T-cell (primary cell): ENCODE data around the gene PRR11. TPM values are rescaled to one million over a fixed set of nuclear protein-coding genes. Genes with fewer than 3 reads are reported as not detected.

Experiments
- ATAC-seq, 4 experiments: fragments of 200-7000 bp in 3 of 4; fragments of 150-1000 bp in 1 of 4; cut with Tn5 transposase; replicated peaks in 1 of 4; 1 replicate in 3 of 4; 2 replicates in 1 of 4; pipeline ENCODE4 v1.10.0; 2021; ENCODE audit warnings: moderate library complexity in 3 of 4, mild to moderate bottlenecking in 2 of 4, moderate number of reproducible peaks in 1 of 4
- CTCF ChIA-PET, 2 donors: fragments of 300-600 bp; sonication (Branson Sonifier 250); formaldehyde crosslinking; loops; one replicate each; lab custom pipeline; 2022; ENCODE audit warnings: antibody characterized with exemption in 2 of 2; lab: Charles Lee
- POLR2A ChIA-PET, 2 donors: fragments of 300-600 bp; sonication (Branson Sonifier 250); formaldehyde crosslinking; loops; one replicate each; lab custom pipeline; 2022; ENCODE audit warnings: antibody characterized with exemption in 2 of 2; lab: Charles Lee
- DNase-seq, 35 experiments: peaks; one replicate each; pipeline versions ENCODE4 v3.0.0 to v3.0.0-alpha.2; 2013 to 2023
- H3K27ac ChIP-seq: one replicate; pipeline ENCODE4 v1.5.1; 2013; ENCODE audit warnings: low read length
- H3K27me3 ChIP-seq, 2 experiments: replicated peaks in 1 of 2; 1 replicate in 1 of 2; 2 replicates in 1 of 2; pipeline versions ENCODE4 v1.6.1 to v1.7.0; 2013; ENCODE audit warnings: low read length in 1 of 2, mixed read lengths in 1 of 2; ENCODE audit not compliant: control insufficient read depth in 2 of 2, insufficient read depth in 2 of 2; ENCODE audit errors: extremely low read depth in 1 of 2
- H3K36me3 ChIP-seq, 2 donors: 1 replicate in 1 of 2; 2 replicates in 1 of 2; pipeline versions ENCODE4 v1.6.1 to v1.7.0; 2013; ENCODE audit warnings: low read length in 1 of 2; ENCODE audit not compliant: control insufficient read depth in 2 of 2, insufficient read depth in 1 of 2; ENCODE audit errors: extremely low read depth in 1 of 2
- H3K4me1 ChIP-seq, 2 experiments: 1 replicate in 1 of 2; 2 replicates in 1 of 2; pipeline versions ENCODE4 v1.6.1 to v1.7.0; 2013; ENCODE audit warnings: low read length in 2 of 2, mixed read lengths in 1 of 2; ENCODE audit not compliant: insufficient read depth in 2 of 2, control insufficient read depth in 1 of 2; ENCODE audit errors: extremely low read depth in 1 of 2
- H3K4me3 ChIP-seq, 2 donors: 1 replicate in 1 of 2; 2 replicates in 1 of 2; pipeline versions ENCODE4 v1.5.1 to v1.7.0; 2013; ENCODE audit warnings: mild to moderate bottlenecking in 2 of 2, low read length in 1 of 2, moderate library complexity in 1 of 2; ENCODE audit not compliant: control insufficient read depth in 1 of 2; ENCODE audit errors: extremely low read depth in 1 of 2
- H3K9me3 ChIP-seq: 2 replicates; pipeline ENCODE4 v1.7.0; 2013
- H3K27ac Mint-ChIP-seq, 2 donors: one replicate each; pipeline ENCODE4 v1.8.0; 2020 to 2021; ENCODE audit warnings: mild to moderate bottlenecking in 2 of 2, mixed read lengths in 2 of 2
- H3K27me3 Mint-ChIP-seq, 2 donors: one replicate each; pipeline ENCODE4 v1.8.0; 2021 to 2022; ENCODE audit warnings: mixed read lengths in 2 of 2
- H3K36me3 Mint-ChIP-seq: one replicate; pipeline ENCODE4 v1.8.0; 2021; ENCODE audit warnings: mixed read lengths
- H3K4me1 Mint-ChIP-seq, 3 donors: one replicate each; pipeline ENCODE4 v1.8.0; 2020 to 2022; ENCODE audit warnings: mixed read lengths in 3 of 3, mild to moderate bottlenecking in 1 of 3
- H3K4me3 Mint-ChIP-seq, 3 donors: one replicate each; pipeline ENCODE4 v1.8.0; 2020 to 2022; ENCODE audit warnings: mild to moderate bottlenecking in 3 of 3, mixed read lengths in 3 of 3, moderate library complexity in 3 of 3
- H3K9me3 Mint-ChIP-seq, 3 donors: one replicate each; pipeline ENCODE4 v1.8.0; 2020 to 2022; ENCODE audit warnings: mixed read lengths in 3 of 3
- WGBS: methylation state at CpG from one replicate; pipeline ENCODE4 v1.1.5; 2013; ENCODE audit warnings: missing lambda C conversion rate; ENCODE audit not compliant: insufficient coverage; 5-methylcytosine and 5-hydroxymethylcytosine counted together
- total RNA-seq, 35 experiments: library from RNA in 6 of 35; stranded (reverse) in 6 of 35; fragments of 120-200 nt in 1 of 35; gene quantifications; one replicate each; pipeline versions ENCODE4 v1.2.1 to v1.2.4 and lab custom pipeline; 2013 to 2026

The PRR11 gene
- total RNA-seq, 5 donors from 2014 or later (not counting 1 experiment from before 2014, with no cell fraction given): 1.1 to 3.3 (median 1.8) TPM

- Mint-ChIP-seq H3K9me3 (no peaks in the 10 kb centered on the region), H3K27me3 (no peaks in the 10 kb centered on the region), H3K4me3 (no peak overlapping the region), H3K4me1 (no peaks in the 10 kb centered on the region), H3K36me3 (no peaks in the 10 kb centered on the region), H3K27ac (no peak overlapping the region)
- DNase-seq: no peak
- H3K27ac ChIP-seq: no peak overlapping the region
- H3K9me3 ChIP-seq: no peaks in the 10 kb centered on the region
- H3K4me3 ChIP-seq: no peak overlapping the region
- POLR2A ChIA-PET: interaction anchor here in 1 of 2 donors (0.6 kb wide), 1 partner anchor 54 kb away, joined by 3 read pairs; no protein-coding TSS in a partner anchor
- no peaks in the 10 kb centered on the region for H3K36me3 ChIP-seq
- ATAC-seq: no peak
- 99% methylated on average over 9 of the region's 9 CpGs for WGBS
- CTCF ChIA-PET: interaction anchor here in 1 of 2 donors (0.7 kb wide), 1 partner anchor 263 kb away, joined by 7 read pairs; no protein-coding TSS in a partner anchor
- H3K27me3 ChIP-seq: no peaks in the 10 kb centered on the region
- H3K4me1 ChIP-seq: no peaks in the 10 kb centered on the region
Measured at GRCh38 chr17:59181481-59181880, 25.9 kb downstream of the PRR11 start.

GRCh38 chr17:59185997-59186396 is 30.5 kb downstream of the PRR11 start:
- H3K36me3 Mint-ChIP-seq: no peaks in the 10 kb centered on the region
- H3K4me3 ChIP-seq: no peak overlapping the region
- H3K4me1 ChIP-seq: no peaks in the 10 kb centered on the region
- no peak overlapping the region for H3K27ac ChIP-seq
- no peaks in the 10 kb centered on the region for H3K36me3 ChIP-seq
- no peak for ATAC-seq
- H3K4me1 Mint-ChIP-seq: no peaks in the 10 kb centered on the region
- CTCF ChIA-PET: interaction anchor here in 1 of 2 donors (0.6 kb wide), 1 partner anchor 38 kb away, joined by 3 read pairs; no protein-coding TSS in a partner anchor
- H3K27ac Mint-ChIP-seq: no peak overlapping the region
- no peaks in the 10 kb centered on the region for H3K9me3 ChIP-seq
- no peak for DNase-seq
- POLR2A ChIA-PET: no interaction called here
- H3K9me3 Mint-ChIP-seq: no peaks in the 10 kb centered on the region
- no peaks in the 10 kb centered on the region for H3K27me3 ChIP-seq
- H3K4me3 Mint-ChIP-seq: no peak overlapping the region
- no peaks in the 10 kb centered on the region for H3K27me3 Mint-ChIP-seq

- no peaks in the 10 kb centered on the region for H3K36me3 ChIP-seq
- H3K27me3 ChIP-seq: no peaks in the 10 kb centered on the region
- no peak overlapping the region for H3K27ac Mint-ChIP-seq
- H3K27me3 Mint-ChIP-seq: no peaks in the 10 kb centered on the region
- H3K4me1 ChIP-seq: no peaks in the 10 kb centered on the region
- H3K27ac ChIP-seq: no peak overlapping the region
- no peaks in the 10 kb centered on the region for H3K4me1 Mint-ChIP-seq
- no peak overlapping the region for H3K4me3 ChIP-seq
- no peaks in the 10 kb centered on the region for H3K36me3 Mint-ChIP-seq
- ATAC-seq (no peak), DNase-seq (no peak)
- no peak overlapping the region for H3K4me3 Mint-ChIP-seq
- H3K9me3 ChIP-seq: no peaks in the 10 kb centered on the region
- ChIA-PET POLR2A (no interaction called here), CTCF (interaction anchor here in 1 of 2 donors (0.6 kb wide), 1 partner anchor 39 kb away, joined by 3 read pairs; no protein-coding TSS in a partner anchor)
- no CpG with 5 or more reads among the region's 3 CpGs for WGBS
- peaks cover 0 to under 1% (median 0%) of the 10 kb centered on the region in 3 donors for H3K9me3 Mint-ChIP-seq
Measured at GRCh38 chr17:59186850-59187249, 31.3 kb downstream of the PRR11 start.

DNA sequence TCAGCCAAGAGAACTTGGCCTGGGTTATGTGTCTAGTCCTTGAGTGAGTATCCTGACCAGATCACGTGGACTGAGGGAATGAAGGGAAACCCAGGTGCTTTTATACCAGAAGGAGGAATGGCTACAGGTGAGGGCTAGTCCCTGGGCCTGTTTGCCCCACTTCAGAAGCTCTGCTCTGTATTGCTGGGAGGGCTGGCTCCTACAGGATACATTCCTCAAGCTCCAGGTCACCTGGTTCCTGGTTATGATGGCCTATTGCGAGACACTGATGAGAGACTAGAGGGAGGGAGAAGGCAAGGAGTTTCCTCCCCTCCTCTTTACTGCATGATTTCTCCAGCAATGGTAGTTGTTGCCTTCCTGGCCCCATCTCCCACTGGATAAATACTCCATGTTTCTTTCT is 35.3 kb downstream of the PRR11 start:
- no peaks in the 10 kb centered on the region for H3K27me3 ChIP-seq
- H3K4me3 ChIP-seq: no peak overlapping the region
- H3K36me3 ChIP-seq: no peaks in the 10 kb centered on the region
- 86% methylated on average over 1 of the region's 2 CpGs for WGBS
- POLR2A ChIA-PET: no interaction called here
- no peak overlapping the region for H3K27ac ChIP-seq
- Mint-ChIP-seq H3K4me3 (no peak overlapping the region), H3K4me1 (no peaks in the 10 kb centered on the region), H3K27ac (no peak overlapping the region), H3K9me3 (peaks cover 0 to 3% (median 0%) of the 10 kb centered on the region in 3 donors), H3K27me3 (no peaks in the 10 kb centered on the region), H3K36me3 (no peaks in the 10 kb centered on the region)
- no peaks in the 10 kb centered on the region for H3K9me3 ChIP-seq
- H3K4me1 ChIP-seq: no peaks in the 10 kb centered on the region
- ATAC-seq (no peak), DNase-seq (no peak)
- CTCF ChIA-PET: no interaction called here

GRCh38 chr17:59193336-59193862 is 37.9 kb downstream of the PRR11 start:
- H3K27me3 ChIP-seq: no peaks in the 10 kb centered on the region
- H3K4me1 Mint-ChIP-seq: no peaks in the 10 kb centered on the region
- no peaks in the 10 kb centered on the region for H3K36me3 Mint-ChIP-seq
- no peak overlapping the region for H3K27ac ChIP-seq
- peaks cover 0 to 3% (median 0%) of the 10 kb centered on the region in 3 donors for H3K9me3 Mint-ChIP-seq
- no peaks in the 10 kb centered on the region for H3K9me3 ChIP-seq
- H3K36me3 ChIP-seq: no peaks in the 10 kb centered on the region
- no peaks in the 10 kb centered on the region for H3K4me1 ChIP-seq
- H3K27ac Mint-ChIP-seq: no peak overlapping the region
- no peak overlapping the region for H3K4me3 ChIP-seq
- H3K4me3 Mint-ChIP-seq: no peak overlapping the region
- H3K27me3 Mint-ChIP-seq: no peaks in the 10 kb centered on the region
- no peak for ATAC-seq
- ChIA-PET CTCF (no interaction called here), POLR2A (no interaction called here)
- WGBS: 100% methylated on average over 1 of the region's 3 CpGs
- DNase-seq: no peak

DNA sequence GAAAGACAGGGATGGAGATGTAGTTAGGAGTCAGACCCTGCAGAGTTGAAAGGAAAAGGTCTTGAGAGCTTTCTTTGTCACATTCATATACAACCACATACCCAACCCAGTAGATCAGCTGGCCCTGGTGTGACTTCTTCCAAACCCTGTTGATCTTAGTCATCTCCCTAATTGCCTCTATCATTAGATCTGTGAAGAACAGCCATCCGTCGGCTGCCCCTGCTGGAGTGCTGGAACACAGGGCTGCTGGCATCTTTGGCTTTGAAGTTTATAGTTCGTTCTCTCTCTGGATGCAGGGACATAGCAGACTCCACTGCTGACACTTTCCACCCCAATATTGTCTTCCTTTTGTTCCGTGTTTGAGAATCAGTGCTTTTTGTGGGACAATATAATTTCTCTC is 43.9 kb downstream of the PRR11 start:
- no peaks in the 10 kb centered on the region for H3K4me1 ChIP-seq
- H3K27me3 ChIP-seq: no peaks in the 10 kb centered on the region
- H3K4me3 ChIP-seq: no peak overlapping the region
- ChIA-PET CTCF (no interaction called here), POLR2A (interaction anchor here in 1 of 2 donors (0.5 kb wide), 1 partner anchor 153 kb away, joined by 3 read pairs; no protein-coding TSS in a partner anchor)
- Mint-ChIP-seq H3K27me3 (no peaks in the 10 kb centered on the region), H3K4me1 (no peaks in the 10 kb centered on the region), H3K27ac (no peak overlapping the region), H3K4me3 (no peak overlapping the region), H3K9me3 (no peaks in the 10 kb centered on the region), H3K36me3 (no peaks in the 10 kb centered on the region)
- ATAC-seq (no peak), DNase-seq (no peak)
- H3K9me3 ChIP-seq: no peaks in the 10 kb centered on the region
- no peak overlapping the region for H3K27ac ChIP-seq
- no peaks in the 10 kb centered on the region for H3K36me3 ChIP-seq
- no CpG with 5 or more reads among the region's 4 CpGs for WGBS
